A549 (cell line): ENCODE results near the gene MRFAP1L1. TPM values are rescaled to one million over a fixed set of nuclear protein-coding genes. Genes with fewer than 3 reads are reported as not detected.
A peak's percentile ranks its signal among the peaks of the same experiment; 100 is the strongest.

Source experiments
- ATAC-seq, 2 experiments: fragments of 200-7000 bp in 1 of 2; fragments of >200 bp in 1 of 2; cut with Nextera tagmentation in 1 of 2; cut with Tn5 transposase in 1 of 2; 3 replicates each; pipeline versions ENCODE4 v1.8.0 to v1.9.1; 2018 to 2020; ENCODE audit warnings: mild to moderate bottlenecking in 1 of 2, moderate library complexity in 1 of 2
- CTCF ChIA-PET: fragments of 300-600 bp; sonication (Branson Sonifier 250); formaldehyde crosslinking; extraction: SDS; loops from one replicate; lab custom pipeline; 2021; ENCODE audit warnings: antibody characterized with exemption, inconsistent platforms; lab: Yijun Ruan, JAX
- POLR2A ChIA-PET: fragments of 350-600 bp; formaldehyde crosslinking; extraction: SDS; loops from one replicate; lab custom pipeline; 2021; ENCODE audit warnings: antibody characterized with exemption, inconsistent platforms; lab: Yijun Ruan, JAX
- DNase-seq, 2 experiments: peaks; one replicate each; pipeline versions ENCODE4 v3.0.0 to v3.0.0-alpha.2; 2011 to 2016; ENCODE audit warnings: low read depth in 1 of 2, low spot score in 1 of 2
- FAIRE-seq: peaks from 2 replicates; lab custom pipeline; 2011; peaks lifted over from hg19 to GRCh38; lab: Jason Lieb, UNC
- H3K27ac ChIP-seq, 2 experiments: fragments of >200 bp; sonication (Bioruptor Twin); formaldehyde crosslinking; 3 replicates each; pipeline ENCODE4 v1.5.1; 2016 to 2017
- H3K4me1 ChIP-seq: fragments of >200 bp; sonication (Bioruptor Twin); formaldehyde crosslinking; 3 replicates; pipeline ENCODE4 v1.6.1; 2016
- H3K4me2 ChIP-seq: fragments of >200 bp; sonication (Bioruptor Twin); formaldehyde crosslinking; 3 replicates; pipeline ENCODE4 v1.6.1; 2016
- H3K4me3 ChIP-seq: fragments of >200 bp; sonication (Bioruptor Twin); formaldehyde crosslinking; 3 replicates; pipeline ENCODE4 v1.5.1; 2016
- H3K9me3 ChIP-seq: fragments of >200 bp; sonication (Bioruptor Twin); formaldehyde crosslinking; 3 replicates; pipeline ENCODE4 v1.6.1; 2016
- EHF ChIP-seq: fragments of 250-450 bp; sonication (Bioruptor Pico); IDR thresholded peaks from 2 replicates; pipeline ENCODE4 v1.5.0; 2020; ENCODE audit warnings: mild to moderate bottlenecking
- EHMT2 ChIP-seq: fragments of 200-600 bp; sonication (generic); IDR thresholded peaks from 2 replicates; pipeline ENCODE4 v1.6.1; 2016; ENCODE audit warnings: antibody characterized with exemption, low read depth, mild to moderate bottlenecking, moderate library complexity
- ELK1 ChIP-seq: fragments of 150-350 bp; IDR thresholded peaks from 2 replicates; pipeline ENCODE4 v1.6.1; 2014; ENCODE audit warnings: low read depth, mild to moderate bottlenecking, low read length
- EP300 ChIP-seq, 2 experiments: fragments of >200 bp; sonication (Bioruptor Twin); formaldehyde crosslinking; IDR thresholded peaks; 2 replicates in 1 of 2; 3 replicates in 1 of 2; pipeline ENCODE4 v1.6.1; 2016 to 2017
- ESRRA ChIP-seq: fragments of 150-350 bp; IDR thresholded peaks from 2 replicates; pipeline ENCODE4 v1.6.1; 2014; ENCODE audit warnings: mild to moderate bottlenecking, low read length, borderline replicate concordance
- FOSB ChIP-seq: fragments of 250-450 bp; sonication (Bioruptor Pico); IDR thresholded peaks from 2 replicates; pipeline ENCODE4 v1.5.0; 2020; ENCODE audit warnings: mild to moderate bottlenecking, moderate library complexity
- FOSL2 ChIP-seq, 2 experiments: fragments of 450-650 bp in 1 of 2; fragments of >200 bp in 1 of 2; sonication (Bioruptor Twin) in 1 of 2; formaldehyde crosslinking; IDR thresholded peaks; 2 replicates each; pipeline versions ENCODE4 v1.5.0 to v1.6.1; 2016 to 2020; ENCODE audit warnings: mild to moderate bottlenecking in 1 of 2, moderate library complexity in 1 of 2
- HEYL ChIP-seq: fragments of 250-450 bp; sonication (Bioruptor Pico); IDR thresholded peaks from 2 replicates; pipeline ENCODE4 v1.8.0; 2021; ENCODE audit warnings: mild to moderate bottlenecking, moderate library complexity
- JUN ChIP-seq, 2 experiments: fragments of >200 bp; sonication (Bioruptor Twin); formaldehyde crosslinking; IDR thresholded peaks; 2 replicates in 1 of 2; 3 replicates in 1 of 2; pipeline ENCODE4 v1.6.1; 2016 to 2017
- JUNB ChIP-seq: fragments of >200 bp; sonication (Bioruptor Twin); formaldehyde crosslinking; IDR thresholded peaks from 2 replicates; pipeline ENCODE4 v1.6.1; 2016
- KDM1A ChIP-seq: fragments of 200-600 bp; sonication (generic); IDR thresholded peaks from 2 replicates; pipeline ENCODE4 v1.6.1; 2016; ENCODE audit warnings: low read depth, mild to moderate bottlenecking
- KDM5A ChIP-seq: fragments of 200-600 bp; sonication (generic); IDR thresholded peaks from 2 replicates; pipeline ENCODE4 v1.6.1; 2016; ENCODE audit warnings: antibody characterized with exemption, mild to moderate bottlenecking
- MAX ChIP-seq: IDR thresholded peaks from 2 replicates; pipeline ENCODE4 v1.6.1; 2012
- MAZ ChIP-seq: fragments of 150-350 bp; IDR thresholded peaks from 2 replicates; pipeline ENCODE4 v1.6.1; 2014; ENCODE audit warnings: antibody characterized with exemption, low read depth, low read length, borderline replicate concordance
- RARB ChIP-seq: fragments of 250-450 bp; sonication (Bioruptor Pico); IDR thresholded peaks from 2 replicates; pipeline ENCODE4 v1.8.0; 2021; ENCODE audit warnings: mild to moderate bottlenecking, moderate library complexity
- RCOR1 ChIP-seq: fragments of 150-350 bp; IDR thresholded peaks from 2 replicates; pipeline ENCODE4 v1.6.1; 2014; ENCODE audit warnings: antibody characterized with exemption, low read length, low read depth
- TFCP2L1 ChIP-seq: fragments of 250-450 bp; sonication (Bioruptor Pico); IDR thresholded peaks from 2 replicates; pipeline ENCODE4 v1.5.0; 2021; ENCODE audit warnings: mild to moderate bottlenecking
- USF2 ChIP-seq: fragments of 450-650 bp; IDR thresholded peaks from 2 replicates; pipeline ENCODE4 v1.6.1; 2014; ENCODE audit warnings: antibody characterized with exemption
- WGBS: methylation state at CpG from one replicate; pipeline ENCODE4 v1.1.6; 2017; ENCODE audit errors: missing lambda C conversion rate; 5-methylcytosine and 5-hydroxymethylcytosine counted together
- polyA plus RNA-seq, 4 experiments: library from polyadenylated mRNA; depleted of rRNA in 3 of 4; stranded (reverse); fragments of >200 nt; fragmentation: RNase III in 1 of 4; extraction: RNeasy Plus Mini Kit Qiagen cat#74134 plus additional on column Dnase treatment in 1 of 4; gene quantifications; 2 replicates in 3 of 4; 3 replicates in 1 of 4; pipeline ENCODE4 v1.2.3, GENCODE V29; 2011 to 2017
- TF ChIP-seq, protein P1 (sequence below): fragments of >200 bp; sonication (Bioruptor Twin); formaldehyde crosslinking; IDR thresholded peaks from 3 replicates; pipeline ENCODE4 v1.6.1; 2016
- TF ChIP-seq, protein P2 (sequence below): IDR thresholded peaks from 2 replicates; pipeline ENCODE4 v1.6.1; 2012; ENCODE audit warnings: low read depth, borderline replicate concordance

Gene MRFAP1L1
- polyA plus RNA-seq, 2 of the 4 experiments (the other 2 are of a cell fraction) = 46.1 to 78.2 TPM

DNA sequence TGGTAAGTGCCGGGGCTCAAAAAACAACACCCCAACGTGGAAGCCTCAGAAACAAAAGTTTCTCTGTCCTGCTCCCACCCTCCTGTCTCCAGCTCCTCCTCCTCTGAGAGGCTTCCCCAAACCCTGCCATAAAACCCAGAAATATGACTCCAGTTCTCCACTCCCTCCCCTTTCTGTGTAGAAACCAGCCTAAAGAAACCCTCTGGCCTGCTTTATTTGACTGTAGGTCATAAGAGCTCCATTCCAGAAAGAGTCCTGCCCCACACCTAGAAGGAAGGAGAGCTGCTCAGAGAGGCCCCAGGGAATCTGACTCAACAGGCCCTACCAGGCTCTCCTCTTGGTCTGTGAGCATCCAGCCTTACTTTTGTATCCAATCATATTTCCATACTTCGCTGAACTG is 16.9 kb downstream of the MRFAP1L1 start:
- no peak for FAIRE-seq
- ATAC-seq = no peak
- Histone ChIP-seq H3K4me2 (peak overlapping the region; percentile 81; the same call in 2 of the 3 replicates), H3K4me3 (no peak overlapping the region), H3K4me1 (peaks cover 70% of the 10 kb centered on the region), H3K9me3 (no peaks in the 10 kb centered on the region), H3K27ac (peak overlapping the region; percentile 84 to 88)
- 91% methylated on average over 3 of the region's 3 CpGs for WGBS
- POLR2A ChIA-PET = no interaction called here
- CTCF ChIA-PET = interaction anchor here (3.6 kb wide), 1 partner anchor 12 kb away, joined by 9 read pairs; no protein-coding TSS in a partner anchor
- TF ChIP-seq JUN (IDR thresholded peaks at IDR 0.05) (no peak), USF2 (no peak), KDM1A (no peak), ELK1 (no peak), RARB (CRISPR knock-in tag) (no peak), MAZ (no peak), RCOR1 (no peak), HEYL (CRISPR knock-in tag) (no peak), JUNB (no peak), EHMT2 (no peak), TFCP2L1 (CRISPR knock-in tag) (no peak), KDM5A (no peak)
- TF ChIP-seq, protein P1, sequence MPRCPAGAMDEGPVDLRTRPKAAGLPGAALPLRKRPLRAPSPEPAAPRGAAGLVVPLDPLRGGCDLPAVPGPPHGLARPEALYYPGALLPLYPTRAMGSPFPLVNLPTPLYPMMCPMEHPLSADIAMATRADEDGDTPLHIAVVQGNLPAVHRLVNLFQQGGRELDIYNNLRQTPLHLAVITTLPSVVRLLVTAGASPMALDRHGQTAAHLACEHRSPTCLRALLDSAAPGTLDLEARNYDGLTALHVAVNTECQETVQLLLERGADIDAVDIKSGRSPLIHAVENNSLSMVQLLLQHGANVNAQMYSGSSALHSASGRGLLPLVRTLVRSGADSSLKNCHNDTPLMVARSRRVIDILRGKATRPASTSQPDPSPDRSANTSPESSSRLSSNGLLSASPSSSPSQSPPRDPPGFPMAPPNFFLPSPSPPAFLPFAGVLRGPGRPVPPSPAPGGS = no peak
- DNase-seq = no peak

GRCh38 chr4:6692379-6692778 is 17.3 kb downstream of the MRFAP1L1 start:
- ATAC-seq = no peak
- ChIA-PET POLR2A (no interaction called here), CTCF (interaction anchor here (0.6 to 3.6 kb wide), 2 partner anchors 12 to 1294 kb away, joined by 3 to 9 read pairs; no protein-coding TSS in a partner anchor)
- no peak overlapping the region for H3K4me3 ChIP-seq
- no peak for TF ChIP-seq RARB (CRISPR knock-in tag)
- no peak for TF ChIP-seq FOSB
- no peak for TF ChIP-seq MAX
- no peaks in the 10 kb centered on the region for H3K9me3 ChIP-seq
- DNase-seq = no peak
- 84% methylated on average over 3 of the region's 8 CpGs for WGBS
- peak overlapping the region; percentile 84 to 88; a peak in 5 of 6 replicates for H3K27ac ChIP-seq
- H3K4me1 ChIP-seq = peaks cover 70% of the 10 kb centered on the region
- FAIRE-seq = no peak
- no peak overlapping the region for H3K4me2 ChIP-seq

DNA sequence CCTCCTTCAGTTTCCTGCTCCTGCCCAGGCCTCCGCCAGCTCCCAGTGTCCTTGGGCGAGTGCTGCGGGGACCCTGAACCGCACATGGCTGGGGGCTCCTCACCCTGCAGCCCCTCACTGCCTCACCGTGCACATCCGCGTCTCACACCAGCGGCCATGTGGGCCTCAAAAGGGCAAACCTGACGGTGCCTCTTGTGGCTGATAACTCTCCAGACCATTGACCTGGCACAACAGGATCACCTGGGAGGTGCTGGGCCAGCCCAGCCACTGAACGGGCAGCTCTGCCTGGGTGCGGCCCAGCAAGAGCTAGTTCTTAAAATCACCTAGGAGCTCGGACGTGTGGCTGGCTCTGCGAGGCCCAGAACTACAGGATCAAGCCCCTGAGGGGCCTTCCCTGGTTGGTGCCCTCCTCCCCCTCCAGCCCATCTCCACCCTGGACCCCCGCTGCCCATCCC is 20.1 kb downstream of the MRFAP1L1 start:
- TF ChIP-seq, protein P2, sequence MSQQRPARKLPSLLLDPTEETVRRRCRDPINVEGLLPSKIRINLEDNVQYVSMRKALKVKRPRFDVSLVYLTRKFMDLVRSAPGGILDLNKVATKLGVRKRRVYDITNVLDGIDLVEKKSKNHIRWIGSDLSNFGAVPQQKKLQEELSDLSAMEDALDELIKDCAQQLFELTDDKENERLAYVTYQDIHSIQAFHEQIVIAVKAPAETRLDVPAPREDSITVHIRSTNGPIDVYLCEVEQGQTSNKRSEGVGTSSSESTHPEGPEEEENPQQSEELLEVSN = no peak
- TF ChIP-seq ESRRA (no peak), FOSL2 (IDR thresholded peaks at IDR 0.05) (no peak), FOSL2 (CRISPR knock-in tag; IDR thresholded peaks at IDR 0.05) (no peak), EP300 (IDR thresholded peaks at IDR 0.05) (no peak), RCOR1 (no peak), EHF (CRISPR knock-in tag) (no peak)
- TF ChIP-seq, all 56 proteins: peak for 0
- ChIA-PET CTCF (interaction anchor here (1.1 to 5.4 kb wide), 5 partner anchors 9 to 184 kb away, joined by 3 to 24 read pairs (median 4); no protein-coding TSS in a partner anchor), POLR2A (interaction anchor here (1.2 to 1.9 kb wide), 2 partner anchors 16 to 20 kb away, joined by 4 to 6 read pairs; partner anchors contain the start of gene MRFAP1L1)
- peak; percentile 20 to 44; a peak in 4 of 6 replicates for ATAC-seq
- Histone ChIP-seq H3K27ac (peak overlapping the region; percentile 78 to 89), H3K4me3 (no peak overlapping the region), H3K4me1 (peaks cover 45% of the 10 kb centered on the region), H3K9me3 (no peaks in the 10 kb centered on the region), H3K4me2 (peak overlapping the region; percentile 70)
- no peak for FAIRE-seq
- no peak for DNase-seq
- 77% methylated on average over 14 of the region's 15 CpGs for whole genome bisulfite sequencing
